GM12878 (cell line): ENCODE results near the gene OTOGL. TPM values are rescaled to one million over a fixed set of nuclear protein-coding genes. Genes with fewer than 3 reads are reported as not detected.

Experiments
- ATAC-seq: fragments of 200-7000 bp; cut with Tn5 transposase; 3 replicates; pipeline ENCODE4 v1.9.1; 2020; ENCODE audit warnings: mild to moderate bottlenecking, moderate library complexity
- BruUV-seq: library from RNA; stranded (reverse); fragments of 400-500 nt; replicated peaks from 2 replicates; lab custom pipeline; 2021; lab: Mats Ljungman, UMichigan
- CTCF ChIA-PET: fragments of 300-600 bp; sonication (Branson Sonifier 250); formaldehyde crosslinking; extraction: SDS; loops from one replicate; lab custom pipeline; 2021; ENCODE audit warnings: inconsistent platforms; lab: Yijun Ruan, JAX
- POLR2A ChIA-PET: fragments of 350-600 bp; formaldehyde crosslinking; extraction: SDS; loops from one replicate; lab custom pipeline; 2021; ENCODE audit warnings: inconsistent platforms; lab: Charles Lee
- RAD21 ChIA-PET: fragments of 300-600 bp; sonication (Branson Sonifier 250); formaldehyde crosslinking; loops from one replicate; lab custom pipeline; 2023; ENCODE audit warnings: antibody characterized with exemption; ENCODE audit not compliant: unreplicated experiment; lab: Charles Lee
- SMC1A ChIA-PET: fragments of 300-600 bp; sonication (Branson Sonifier 250); formaldehyde crosslinking; loops from one replicate; lab custom pipeline; 2023; ENCODE audit not compliant: unreplicated experiment, uncharacterized antibody; lab: Charles Lee
- DNase-seq: peaks from one replicate; pipeline ENCODE4 v3.0.0-alpha.2; 2011; ENCODE audit warnings: low read depth, low spot score
- FAIRE-seq: peaks from 3 replicates; lab custom pipeline; 2011; peaks lifted over from hg19 to GRCh38; lab: Jason Lieb, UNC
- H2AFZ ChIP-seq: 2 replicates; pipeline ENCODE4 v1.6.0; 2011; ENCODE audit warnings: low read depth, low read length, control low read depth; ENCODE audit not compliant: control insufficient read depth
- H3K27ac ChIP-seq: 2 replicates; pipeline ENCODE4 v1.5.1; 2011; ENCODE audit warnings: control low read depth; ENCODE audit not compliant: control insufficient read depth, insufficient read depth
- H3K27me3 ChIP-seq, 2 experiments: replicated peaks in 1 of 2; 2 replicates each; pipeline versions ENCODE4 v1.6.0 to v1.6.1; 2011; ENCODE audit warnings: low read length in 1 of 2; ENCODE audit not compliant: control insufficient read depth in 2 of 2, insufficient read depth in 2 of 2
- H3K36me3 ChIP-seq, 2 experiments: 2 replicates each; pipeline ENCODE4 v1.5.1; 2011; ENCODE audit warnings: low read length in 1 of 2; ENCODE audit not compliant: control insufficient read depth in 2 of 2, insufficient read depth in 2 of 2
- H3K4me1 ChIP-seq: 2 replicates; pipeline ENCODE4 v1.6.1; 2011; ENCODE audit warnings: mild to moderate bottlenecking, low read length, moderate library complexity, mixed read lengths; ENCODE audit not compliant: control insufficient read depth, insufficient read depth
- H3K4me2 ChIP-seq: 2 replicates; pipeline ENCODE4 v1.6.0; 2011; ENCODE audit warnings: control low read depth; ENCODE audit not compliant: control insufficient read depth, insufficient read depth
- H3K4me3 ChIP-seq: fragments of 200-600 bp; sonication (generic); 2 replicates; pipeline ENCODE4 v1.5.1; 2016
- H3K79me2 ChIP-seq: 2 replicates; pipeline ENCODE4 v1.6.0; 2011; ENCODE audit warnings: low read length; ENCODE audit not compliant: control insufficient read depth, insufficient read depth
- H3K9ac ChIP-seq: 2 replicates; pipeline ENCODE4 v1.8.0; 2011; ENCODE audit warnings: low read length, control low read depth, mixed read lengths; ENCODE audit not compliant: control insufficient read depth, insufficient read depth
- H3K9me3 ChIP-seq: replicated peaks from 3 replicates; pipeline ENCODE4 v1.5.1; 2011; ENCODE audit warnings: mild to moderate bottlenecking, low read length; ENCODE audit not compliant: control insufficient read depth, insufficient read depth
- H4K20me1 ChIP-seq: 2 replicates; pipeline ENCODE4 v1.6.0; 2011; ENCODE audit not compliant: control insufficient read depth, insufficient read depth
- ATF3 ChIP-seq: IDR thresholded peaks from 2 replicates; pipeline ENCODE4 v1.6.1; 2011; ENCODE audit warnings: low read depth, mild to moderate bottlenecking, low read length, moderate library complexity, borderline replicate concordance; ENCODE audit errors: extremely low read depth
- CBX5 ChIP-seq: sonication (generic); IDR thresholded peaks from 2 replicates; pipeline ENCODE4 v1.6.1; 2016; ENCODE audit warnings: low read depth, moderate library complexity, mild to moderate bottlenecking, inconsistent platforms
- CTCF ChIP-seq, 3 experiments: IDR thresholded peaks in 2 of 3; conservative IDR thresholded peaks in 1 of 3; 2 replicates each; pipeline ENCODE4 v1.5.1; 2011; ENCODE audit warnings: low read depth in 3 of 3, low read length in 3 of 3, mild to moderate bottlenecking in 3 of 3, control low read depth in 2 of 3, moderate library complexity in 2 of 3, inconsistent platforms in 1 of 3, mixed read lengths in 1 of 3; ENCODE audit not compliant: control insufficient read depth in 2 of 3, insufficient read depth in 1 of 3; ENCODE audit errors: extremely low read depth in 1 of 3
- FOS ChIP-seq: IDR thresholded peaks from 3 replicates; pipeline ENCODE4 v1.6.1; 2011; ENCODE audit warnings: borderline replicate concordance; ENCODE audit not compliant: insufficient read length; ENCODE audit errors: extremely low read depth
- JUNB ChIP-seq: IDR thresholded peaks from 2 replicates; pipeline ENCODE4 v1.6.1; 2016; ENCODE audit warnings: antibody characterized with exemption, mild to moderate bottlenecking
- MEF2A ChIP-seq: IDR thresholded peaks from 2 replicates; pipeline ENCODE4 v1.6.1; 2011; ENCODE audit warnings: low read depth, mild to moderate bottlenecking, low read length, moderate library complexity; ENCODE audit not compliant: insufficient read depth
- NFIC ChIP-seq: IDR thresholded peaks from 2 replicates; pipeline ENCODE4 v1.6.1; 2012; ENCODE audit warnings: low read depth, mild to moderate bottlenecking, inconsistent platforms, low read length, moderate library complexity
- ZBTB4 ChIP-seq: fragments of 450-650 bp; formaldehyde crosslinking; IDR thresholded peaks from 2 replicates; pipeline ENCODE4 v1.4.0; 2022; ENCODE audit warnings: mild to moderate bottlenecking, moderate library complexity
- WGBS: methylation state at CpG from one replicate; pipeline ENCODE4 v1.1.6; 2016; ENCODE audit warnings: low lambda C conversion rate; ENCODE audit not compliant: insufficient replicate concordance, insufficient coverage; ENCODE audit errors: missing lambda C conversion rate; 5-methylcytosine and 5-hydroxymethylcytosine counted together
- in situ Hi-C: fragments of 300-500 bp; cut with MboI; formaldehyde crosslinking; loops from 9 replicates; pipeline ENCODE4 v1.14.3; 2018; ENCODE audit warnings: mixed read lengths
- intact Hi-C: fragments of 100-400 bp; cut with micrococcal nuclease; formaldehyde crosslinking; loops from one replicate; pipeline ENCODE4 v1.14.2; 2022; ENCODE audit not compliant: unreplicated experiment
- polyA plus RNA-seq, 11 experiments: library from polyadenylated mRNA; depleted of rRNA in 4 of 11; unstranded in 6 of 11; stranded (reverse) in 5 of 11; fragments of >200 nt; fragmentation: Nextera tagmentation in 4 of 11; fragmentation: Illumina TruSeq in 1 of 11; extraction: Ambion mirVana in 4 of 11; extraction: Trizol in 1 of 11; gene quantifications; 1 replicate in 1 of 11; 2 replicates in 10 of 11; pipeline versions ENCODE4 v1.2.1 to v1.2.3, GENCODE V29; 2011 to 2016; ENCODE audit warnings: inconsistent platforms in 2 of 11, missing spikeins in 2 of 11, low read depth in 1 of 11
- total RNA-seq, 4 experiments: library from RNA; depleted of rRNA in 3 of 4; stranded (reverse); fragments of >200 nt in 3 of 4; fragmentation: Illumina TruSeq in 1 of 4; extraction: Trizol in 1 of 4; gene quantifications; 2 replicates each; pipeline versions ENCODE4 v1.2.1 to v1.2.3, GENCODE V29; 2013 to 2021

Gene OTOGL
- total and polyA plus RNA-seq, 10 of the 15 experiments (the other 5 are each of a cell fraction or from before 2014, with no cell fraction given), result 0.04 to 3.7 (median 0.27) TPM

GRCh38 chr12:80211671-80212070 lies 112.3 kb downstream of the OTOGL start:
- TF ChIP-seq NFIC, result no peak
- TF ChIP-seq FOS, result no peak
- Histone ChIP-seq H3K9me3 (no peaks in the 10 kb centered on the region), H3K27ac (no peak overlapping the region), H3K79me2 (no peaks in the 10 kb centered on the region), H3K4me1 (no peaks in the 10 kb centered on the region), H2AFZ (no peak overlapping the region), H3K36me3 (no peaks in the 10 kb centered on the region), H3K4me3 (no peak overlapping the region), H3K9ac (no peak overlapping the region), H3K27me3 (peaks cover 0 to 2% of the 10 kb centered on the region in 2 experiments; a peak in 2 of 4 replicates), H4K20me1 (no peaks in the 10 kb centered on the region), H3K4me2 (no peak overlapping the region)
- intact Hi-C loops, result no loop called here
- in situ Hi-C loops, result no loop called here
- no peak for FAIRE-seq
- RAD21 ChIA-PET, result no interaction called here
- 19% methylated on average over 2 of the region's 2 CpGs for WGBS
- no peak for DNase-seq
- SMC1A ChIA-PET, result interaction anchor here (0.6 kb wide), 1 partner anchor 731 kb away, joined by 5 read pairs; no protein-coding TSS in a partner anchor
- POLR2A ChIA-PET, result no interaction called here
- no peak for ATAC-seq
- no TSS peak for BruUV-seq
- CTCF ChIA-PET, result interaction anchor here (0.6 to 1.0 kb wide), 2 partner anchors 21 to 201 kb away, joined by 3 to 4 read pairs; no protein-coding TSS in a partner anchor

- intact Hi-C loops, result no loop called here
- Histone ChIP-seq H3K79me2 (no peaks in the 10 kb centered on the region), H3K27ac (no peak overlapping the region), H3K4me3 (no peak overlapping the region), H4K20me1 (no peaks in the 10 kb centered on the region), H3K9me3 (no peaks in the 10 kb centered on the region), H3K4me1 (peaks cover 6% of the 10 kb centered on the region), H2AFZ (no peak overlapping the region), H3K36me3 (no peaks in the 10 kb centered on the region), H3K4me2 (no peak overlapping the region), H3K9ac (no peak overlapping the region), H3K27me3 (peaks cover 0 to 2% of the 10 kb centered on the region in 2 experiments; a peak in 2 of 4 replicates)
- SMC1A ChIA-PET, result no interaction called here
- in situ Hi-C loops, result no loop called here
- TF ChIP-seq ATF3 (no peak), CTCF (IDR thresholded peaks at IDR 0.05 in 2 of 3, conservative IDR thresholded peaks at IDR 0.05 in 1 of 3; ENCODE audit: control insufficient read depth in 2 of 3, extremely low read depth in 1 of 3, insufficient read depth in 1 of 3, low read depth in 3 of 3, low read length in 3 of 3) (no peak), ZBTB4 (CRISPR knock-in tag) (no peak), CBX5 (no peak), MEF2A (no peak), JUNB (no peak)
- ATAC-seq (no peak), FAIRE-seq (no peak), DNase-seq (no peak)
- POLR2A ChIA-PET, result no interaction called here
- CTCF ChIA-PET, result no interaction called here
- no TSS peak for BruUV-seq
- 9% methylated on average over 4 of the region's 4 CpGs for WGBS
- RAD21 ChIA-PET, result no interaction called here
These were observed 113.8 kb downstream of the OTOGL start for GRCh38 chr12:80212938-80213645.
